GM18505 (cell line): ENCODE measurements around the gene KNTC1.
"Not testable (repeated sequence)": the region's sequence is repeated elsewhere in the genome, so short reads cannot be mapped to it uniquely, and the experiment has no call there.

ENCODE experiments used
- ATAC-seq: cut with Tn5 transposase; IDR thresholded peaks from one replicate; pipeline ENCODE4 v1.9.1; 2021; ENCODE audit not compliant: unreplicated experiment
- POLR2A ChIP-seq: IDR thresholded peaks from 4 replicates; pipeline ENCODE4 v1.6.1; 2011; ENCODE audit warnings: borderline replicate concordance; ENCODE audit not compliant: insufficient read depth, insufficient read length; ENCODE audit errors: extremely low read depth

The KNTC1 gene

GRCh38 chr12:122520676-122521075 is 6.4 kb upstream of the KNTC1 start:
- no peak for TF ChIP-seq POLR2A
- ATAC-seq, result no peak

- TF ChIP-seq POLR2A, result no peak
- no peak for ATAC-seq
Measured at GRCh38 chr12:122523280-122523679, 3.8 kb upstream of the KNTC1 start.

GRCh38 chr12:122523846-122524718 is 3.0 kb upstream of the KNTC1 start:
- no peak for TF ChIP-seq POLR2A
- ATAC-seq, result no peak

GRCh38 chr12:122527478-122527944 is 462 bp downstream of the KNTC1 start:
- no peak for TF ChIP-seq POLR2A
- no peak for ATAC-seq

GRCh38 chr12:122528582-122528981 is 1.5 kb downstream of the KNTC1 start:
- no peak for ATAC-seq
- no peak for TF ChIP-seq POLR2A

- no peak for ATAC-seq
- no peak for TF ChIP-seq POLR2A
Measured at GRCh38 chr12:122528992-122529391, 1.9 kb downstream of the KNTC1 start.

- TF ChIP-seq POLR2A, result no peak
- ATAC-seq, result no peak
Measured at GRCh38 chr12:122533856-122534255, 6.8 kb downstream of the KNTC1 start.

- ATAC-seq, result no peak
- TF ChIP-seq POLR2A, result no peak
Measured at GRCh38 chr12:122537021-122537420, 10.0 kb downstream of the KNTC1 start.

GRCh38 chr12:122538496-122538895 is 11.4 kb downstream of the KNTC1 start:
- no peak for TF ChIP-seq POLR2A
- ATAC-seq, result no peak

GRCh38 chr12:122544537-122544936 is 17.5 kb downstream of the KNTC1 start:
- ATAC-seq, result no peak
- no peak for TF ChIP-seq POLR2A

- no peak for TF ChIP-seq POLR2A
- no peak for ATAC-seq
Measured at GRCh38 chr12:122545855-122546254, 18.8 kb downstream of the KNTC1 start.

GRCh38 chr12:122547330-122547729 is 20.3 kb downstream of the KNTC1 start:
- no peak for ATAC-seq
- no peak for TF ChIP-seq POLR2A

GRCh38 chr12:122558745-122559641 is 31.9 kb downstream of the KNTC1 start:
- no peak for TF ChIP-seq POLR2A

GRCh38 chr12:122560138-122560537 is 33.1 kb downstream of the KNTC1 start:
- no peak for ATAC-seq
- no peak for TF ChIP-seq POLR2A

More at GRCh38 chr12:122558745-122559641, 31.9 kb downstream of the KNTC1 start:
- ATAC-seq, result no peak

GRCh38 chr12:122563361-122563760 is 36.3 kb downstream of the KNTC1 start:
- ATAC-seq, result no peak
- no peak for TF ChIP-seq POLR2A

GRCh38 chr12:122566816-122567215 is 39.8 kb downstream of the KNTC1 start:
- not testable (repeated sequence) for ATAC-seq
